NCI-H2227 (cell line): ENCODE measurements around the gene UBE2L3.

ENCODE experiments used
- DNase-seq: peaks from one replicate; lab custom pipeline; 2025; ENCODE audit not compliant: unreplicated experiment; lab: John Stamatoyannopoulos, UW

UBE2L3 gene

GRCh38 chr22:21669026-21669425 lies 101.5 kb downstream of the UBE2L3 start:
- no peak for DNase-seq

- no peak for DNase-seq
Measured at GRCh38 chr22:21672107-21672629, 104.7 kb downstream of the UBE2L3 start.
